Tibial artery (tissue), 4 donors: ENCODE results near the gene MEIS1.

ENCODE experiments used
- DNase-seq, 2 donors: peaks; one replicate each; pipeline ENCODE4 v3.0.0-alpha.2; 2019
- H3K27ac ChIP-seq, 2 donors: fragments of 200-600 bp; sonication (generic) in 1 of 2; 1 replicate in 1 of 2; 2 replicates in 1 of 2; pipeline ENCODE4 v1.5.1; 2018 to 2019; ENCODE audit warnings: mild to moderate bottlenecking in 1 of 2
- H3K27me3 ChIP-seq, 2 donors: fragments of 200-600 bp; sonication (generic) in 1 of 2; one replicate each; pipeline versions ENCODE4 v1.5.1 to v1.6.0; 2016 to 2019
- H3K36me3 ChIP-seq, 3 donors: fragments of 200-600 bp; sonication (generic) in 2 of 3; one replicate each; pipeline ENCODE4 v1.5.1; 2016 to 2019; ENCODE audit warnings: mild to moderate bottlenecking in 2 of 3
- H3K4me1 ChIP-seq, 4 donors: fragments of 200-600 bp; sonication (generic) in 2 of 4; 1 replicate in 3 of 4; 2 replicates in 1 of 4; pipeline ENCODE4 v1.5.1; 2016 to 2019
- H3K4me3 ChIP-seq, 2 donors: fragments of 200-600 bp; sonication (generic) in 1 of 2; 1 replicate in 1 of 2; 2 replicates in 1 of 2; pipeline ENCODE4 v1.5.1; 2018 to 2019; ENCODE audit warnings: mild to moderate bottlenecking in 2 of 2
- H3K9me3 ChIP-seq, 3 donors: fragments of 200-600 bp; sonication (generic) in 1 of 3; one replicate each; pipeline ENCODE4 v1.5.1; 2016 to 2019
- intact Hi-C: fragments of 100-400 bp; cut with DNase I; formaldehyde crosslinking; loops from one replicate; pipeline ENCODE4 v1.15.0; 2023; ENCODE audit warnings: low total_unique reads
- TF ChIP-seq, protein P1 (sequence below), 2 experiments: fragments of 200-600 bp in 1 of 2; fragments of 450-650 bp in 1 of 2; IDR thresholded peaks; one replicate each; pipeline ENCODE4 v1.5.1; 2017 to 2019; ENCODE audit warnings: antibody characterized with exemption in 2 of 2, mild to moderate bottlenecking in 1 of 2, moderate library complexity in 1 of 2

The MEIS1 gene

GRCh38 chr2:66495788-66496640, 61.1 kb downstream of the MEIS1 start:
- DNase-seq, result peak; percentile 49 to 78
- H3K36me3 ChIP-seq, result no peaks in the 10 kb centered on the region
- TF ChIP-seq, protein P1, sequence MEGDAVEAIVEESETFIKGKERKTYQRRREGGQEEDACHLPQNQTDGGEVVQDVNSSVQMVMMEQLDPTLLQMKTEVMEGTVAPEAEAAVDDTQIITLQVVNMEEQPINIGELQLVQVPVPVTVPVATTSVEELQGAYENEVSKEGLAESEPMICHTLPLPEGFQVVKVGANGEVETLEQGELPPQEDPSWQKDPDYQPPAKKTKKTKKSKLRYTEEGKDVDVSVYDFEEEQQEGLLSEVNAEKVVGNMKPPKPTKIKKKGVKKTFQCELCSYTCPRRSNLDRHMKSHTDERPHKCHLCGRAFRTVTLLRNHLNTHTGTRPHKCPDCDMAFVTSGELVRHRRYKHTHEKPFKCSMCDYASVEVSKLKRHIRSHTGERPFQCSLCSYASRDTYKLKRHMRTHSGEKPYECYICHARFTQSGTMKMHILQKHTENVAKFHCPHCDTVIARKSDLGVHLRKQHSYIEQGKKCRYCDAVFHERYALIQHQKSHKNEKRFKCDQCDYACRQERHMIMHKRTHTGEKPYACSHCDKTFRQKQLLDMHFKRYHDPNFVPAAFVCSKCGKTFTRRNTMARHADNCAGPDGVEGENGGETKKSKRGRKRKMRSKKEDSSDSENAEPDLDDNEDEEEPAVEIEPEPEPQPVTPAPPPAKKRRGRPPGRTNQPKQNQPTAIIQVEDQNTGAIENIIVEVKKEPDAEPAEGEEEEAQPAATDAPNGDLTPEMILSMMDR (IDR thresholded peaks at IDR 0.05), result peak; percentile 36 to 42
- no peaks in the 10 kb centered on the region for H3K9me3 ChIP-seq
- peak overlapping the region in 1 of 2 donors; percentile 2 for H3K4me3 ChIP-seq
- intact Hi-C loops, result no loop called here
- H3K4me1 ChIP-seq, result peaks cover 0 to 38% (median 29%) of the 10 kb centered on the region in 4 donors
- H3K27me3 ChIP-seq, result no peaks in the 10 kb centered on the region
- H3K27ac ChIP-seq, result peak overlapping the region; percentile 57 to 69

- H3K36me3 ChIP-seq, result no peaks in the 10 kb centered on the region
- no peaks in the 10 kb centered on the region for H3K27me3 ChIP-seq
- peak overlapping the region; percentile 57 to 69 for H3K27ac ChIP-seq
- DNase-seq, result no peak
- H3K4me3 ChIP-seq, result peak overlapping the region in 1 of 2 donors; percentile 2
- H3K9me3 ChIP-seq, result no peaks in the 10 kb centered on the region
- TF ChIP-seq, protein P1 (IDR thresholded peaks at IDR 0.05), result no peak
- intact Hi-C loops, result no loop called here
- peaks cover 0 to 38% (median 29%) of the 10 kb centered on the region in 4 donors for H3K4me1 ChIP-seq
These were observed 61.9 kb downstream of the MEIS1 start for GRCh38 chr2:66496670-66497420.

DNA sequence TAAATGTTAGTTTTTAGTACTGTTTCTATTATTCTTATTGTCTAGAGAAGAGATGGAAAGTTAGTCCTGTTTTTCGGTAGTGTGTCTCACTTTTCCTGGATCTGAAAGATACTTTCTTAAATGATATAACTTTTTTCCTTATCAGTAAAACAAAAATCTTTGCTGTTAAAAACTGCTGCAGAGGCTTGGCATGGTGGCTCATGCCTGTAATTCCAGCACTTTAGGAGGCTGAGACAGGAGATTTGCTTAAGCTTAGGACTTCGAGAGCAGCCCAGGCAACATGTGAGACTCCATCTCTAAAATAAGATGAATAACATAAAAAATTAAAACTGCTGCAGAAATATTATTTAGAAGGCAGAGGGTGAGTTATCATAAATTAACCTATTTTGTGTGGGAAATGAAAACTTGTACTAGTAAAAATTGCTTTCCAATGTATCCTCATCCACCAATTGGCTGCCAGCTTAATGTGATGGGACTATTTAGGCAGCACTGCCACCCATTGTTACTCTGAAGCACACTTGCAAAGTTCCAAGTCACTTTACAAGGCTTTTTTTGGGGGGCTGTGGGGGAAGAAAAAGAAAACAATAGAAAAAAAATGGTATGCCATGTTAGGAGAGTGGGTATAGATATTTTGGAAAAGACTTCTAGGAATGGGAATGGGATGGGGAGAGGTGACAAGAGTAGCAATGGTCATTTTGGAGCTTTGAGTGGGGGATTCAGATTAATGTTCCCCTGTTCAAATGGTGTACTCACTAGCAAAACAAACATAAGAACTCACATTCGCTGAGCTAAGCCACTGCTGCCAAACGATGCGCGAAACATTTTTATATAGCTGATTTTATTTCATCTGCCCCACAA, 62.7 kb downstream of the MEIS1 start:
- Histone ChIP-seq H3K9me3 (no peaks in the 10 kb centered on the region), H3K27me3 (no peaks in the 10 kb centered on the region), H3K4me3 (no peak overlapping the region), H3K4me1 (peaks cover 0 to 38% (median 29%) of the 10 kb centered on the region in 4 donors), H3K36me3 (no peaks in the 10 kb centered on the region), H3K27ac (peak overlapping the region in 1 of 2 donors; percentile 57)
- TF ChIP-seq, protein P1 (IDR thresholded peaks at IDR 0.05), result no peak
- intact Hi-C loops, result no loop called here
- no peak for DNase-seq

GRCh38 chr2:66498289-66498975, 63.5 kb downstream of the MEIS1 start:
- intact Hi-C loops, result no loop called here
- DNase-seq, result no peak
- H3K4me1 ChIP-seq, result peaks cover 0 to 38% (median 29%) of the 10 kb centered on the region in 4 donors
- H3K27me3 ChIP-seq, result no peaks in the 10 kb centered on the region
- no peak overlapping the region for H3K27ac ChIP-seq
- TF ChIP-seq, protein P1 (IDR thresholded peaks at IDR 0.05), result no peak
- no peak overlapping the region for H3K4me3 ChIP-seq
- H3K9me3 ChIP-seq, result no peaks in the 10 kb centered on the region
- H3K36me3 ChIP-seq, result no peaks in the 10 kb centered on the region

- DNase-seq, result no peak
- Histone ChIP-seq H3K4me1 (peaks cover 0 to 18% (median 13%) of the 10 kb centered on the region in 4 donors), H3K27me3 (no peaks in the 10 kb centered on the region), H3K9me3 (no peaks in the 10 kb centered on the region), H3K4me3 (no peak overlapping the region), H3K36me3 (no peaks in the 10 kb centered on the region), H3K27ac (no peak overlapping the region)
- TF ChIP-seq, protein P1 (IDR thresholded peaks at IDR 0.05), result no peak
- intact Hi-C loops, result no loop called here
These were observed 66.3 kb downstream of the MEIS1 start for GRCh38 chr2:66501267-66501666.
